Peyer's patch (tissue), 4 donors: ENCODE data around the gene PDE2A.

ENCODE experiments used
- POLR2A ChIP-seq, 2 donors: fragments of 450-650 bp; IDR thresholded peaks; one replicate each; pipeline ENCODE4 v1.5.1; 2017; ENCODE audit warnings: antibody characterized with exemption in 2 of 2, mild to moderate bottlenecking in 2 of 2, moderate library complexity in 2 of 2
- TF ChIP-seq, protein P1 (sequence below), 6 experiments: fragments of 450-650 bp in 4 of 6; fragments of 200-600 bp in 2 of 6; sonication (generic) in 1 of 6; IDR thresholded peaks; one replicate each; pipeline ENCODE4 v1.5.1; 2017 to 2019; ENCODE audit warnings: antibody characterized with exemption in 6 of 6, mild to moderate bottlenecking in 3 of 6, moderate library complexity in 1 of 6

DNA sequence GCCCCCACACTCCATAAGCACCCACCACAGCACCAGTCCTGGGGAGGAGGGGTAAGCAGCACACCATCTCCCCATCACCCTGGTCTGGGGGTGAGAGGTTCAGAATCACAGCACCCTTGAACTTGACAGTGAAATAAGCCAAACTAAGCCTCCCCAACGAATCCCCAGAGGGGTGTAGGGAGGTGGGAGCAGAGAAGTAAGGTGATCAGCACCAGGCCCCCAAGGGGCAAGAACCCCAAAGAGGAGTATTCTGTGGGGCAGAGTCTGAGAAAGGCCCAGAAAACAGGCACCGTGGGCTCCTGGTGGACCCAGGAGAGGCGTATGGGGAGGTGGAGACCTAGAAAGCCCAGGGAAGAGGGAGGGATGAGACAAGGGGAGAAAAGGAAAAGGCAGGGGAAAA, 47.1 kb upstream of the PDE2A start:
- TF ChIP-seq POLR2A (IDR thresholded peaks at IDR 0.05), result no peak
- TF ChIP-seq, protein P1, sequence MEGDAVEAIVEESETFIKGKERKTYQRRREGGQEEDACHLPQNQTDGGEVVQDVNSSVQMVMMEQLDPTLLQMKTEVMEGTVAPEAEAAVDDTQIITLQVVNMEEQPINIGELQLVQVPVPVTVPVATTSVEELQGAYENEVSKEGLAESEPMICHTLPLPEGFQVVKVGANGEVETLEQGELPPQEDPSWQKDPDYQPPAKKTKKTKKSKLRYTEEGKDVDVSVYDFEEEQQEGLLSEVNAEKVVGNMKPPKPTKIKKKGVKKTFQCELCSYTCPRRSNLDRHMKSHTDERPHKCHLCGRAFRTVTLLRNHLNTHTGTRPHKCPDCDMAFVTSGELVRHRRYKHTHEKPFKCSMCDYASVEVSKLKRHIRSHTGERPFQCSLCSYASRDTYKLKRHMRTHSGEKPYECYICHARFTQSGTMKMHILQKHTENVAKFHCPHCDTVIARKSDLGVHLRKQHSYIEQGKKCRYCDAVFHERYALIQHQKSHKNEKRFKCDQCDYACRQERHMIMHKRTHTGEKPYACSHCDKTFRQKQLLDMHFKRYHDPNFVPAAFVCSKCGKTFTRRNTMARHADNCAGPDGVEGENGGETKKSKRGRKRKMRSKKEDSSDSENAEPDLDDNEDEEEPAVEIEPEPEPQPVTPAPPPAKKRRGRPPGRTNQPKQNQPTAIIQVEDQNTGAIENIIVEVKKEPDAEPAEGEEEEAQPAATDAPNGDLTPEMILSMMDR (IDR thresholded peaks at IDR 0.05), result no peak
